Measurements from ENCODE around the gene FOXP4.

DNA sequence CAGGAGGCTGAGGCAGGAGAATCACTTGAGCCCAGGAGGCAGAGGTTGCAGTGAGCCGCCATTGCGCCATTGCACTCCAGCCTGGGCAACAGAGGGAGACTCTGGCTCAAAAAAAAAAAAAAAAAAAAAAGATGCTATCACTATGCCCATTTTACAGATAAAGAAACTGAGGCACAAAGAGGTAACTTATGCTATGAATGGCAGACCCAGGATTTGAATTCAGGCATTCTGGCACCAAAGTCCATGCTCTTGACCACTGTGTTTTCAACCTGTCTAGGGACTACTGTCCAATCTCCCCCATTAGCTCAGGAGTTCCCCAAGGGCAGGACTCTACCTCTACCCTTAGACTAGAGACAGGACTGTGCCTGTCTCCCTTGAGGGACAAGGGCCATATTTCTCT, 82.9 kb downstream of the FOXP4 start:
- TF ChIP-seq MXD4 (CRISPR knock-in tag; IDR thresholded peaks at IDR 0.05) (no peak), FOXM1 (CRISPR knock-in tag; IDR thresholded peaks at IDR 0.05) (no peak), SYNCRIP (IDR thresholded peaks at IDR 0.05; ENCODE audit: insufficient read depth, low read depth, low read length) (no peak), MAFK (conservative IDR thresholded peaks at IDR 0.05 in 1 of 2, IDR thresholded peaks at IDR 0.05 in 1 of 2; ENCODE audit: low read length in 2 of 2) (no peak), KDM5A (IDR thresholded peaks at IDR 0.05; ENCODE audit: borderline replicate concordance, low read length) (no peak), GPN1 (CRISPR knock-in tag; IDR thresholded peaks at IDR 0.05; ENCODE audit: borderline replicate concordance) (no peak), ZBTB8A (CRISPR knock-in tag; IDR thresholded peaks at IDR 0.05; ENCODE audit: borderline replicate concordance, low read depth) (no peak), MXI1 (IDR thresholded peaks at IDR 0.05; ENCODE audit: borderline replicate concordance, low read depth, low read length) (no peak), TCF7L2 (IDR thresholded peaks at IDR 0.05; ENCODE audit: low read depth, low read length) (no peak), MAX (IDR thresholded peaks at IDR 0.05) (no peak), ZNF772 (CRISPR knock-in tag; IDR thresholded peaks at IDR 0.05) (no peak), SP1 (IDR thresholded peaks at IDR 0.05) (no peak), SP1 (CRISPR knock-in tag; IDR thresholded peaks at IDR 0.05) (no peak)

Data from HepG2 (cell line).